Hepatocyte (in vitro differentiated cells): ENCODE data around the gene OR2Z1. TPM values are rescaled to one million over a fixed set of nuclear protein-coding genes. Genes with fewer than 3 reads are reported as not detected.

Experiments
- DNase-seq: peaks from one replicate; pipeline ENCODE4 v3.0.0-alpha.2; 2016; ENCODE audit warnings: low spot score
- H2AFZ ChIP-seq: fragments of 200-600 bp; sonication (generic); 2 replicates; pipeline ENCODE4 v1.6.0; 2016; ENCODE audit warnings: antibody characterized with exemption, mild to moderate bottlenecking
- H3K27ac ChIP-seq: fragments of 200-600 bp; sonication (generic); 2 replicates; pipeline ENCODE4 v1.5.1; 2016; ENCODE audit warnings: mild to moderate bottlenecking
- H3K27me3 ChIP-seq: fragments of 200-600 bp; sonication (generic); 2 replicates; pipeline ENCODE4 v1.6.1; 2016
- H3K36me3 ChIP-seq: fragments of 200-600 bp; sonication (generic); replicated peaks from 2 replicates; pipeline ENCODE4 v1.5.1; 2016; ENCODE audit warnings: low read depth; ENCODE audit not compliant: insufficient read depth
- H3K4me1 ChIP-seq: fragments of 200-600 bp; sonication (generic); 2 replicates; pipeline ENCODE4 v1.5.1; 2016; ENCODE audit warnings: mild to moderate bottlenecking, moderate library complexity; ENCODE audit not compliant: insufficient read depth
- H3K4me2 ChIP-seq: fragments of 200-600 bp; sonication (generic); 2 replicates; pipeline ENCODE4 v1.6.0; 2016
- H3K4me3 ChIP-seq: fragments of 200-600 bp; sonication (generic); 2 replicates; pipeline ENCODE4 v1.5.1; 2016; ENCODE audit warnings: mild to moderate bottlenecking
- H3K79me2 ChIP-seq: fragments of 200-600 bp; sonication (generic); 2 replicates; pipeline ENCODE4 v1.6.0; 2017; ENCODE audit warnings: mild to moderate bottlenecking
- H3K9me2 ChIP-seq: fragments of 200-600 bp; sonication (generic); replicated peaks from 2 replicates; pipeline ENCODE4 v1.6.0; 2017; ENCODE audit warnings: mild to moderate bottlenecking; ENCODE audit not compliant: insufficient read depth
- H3K9me3 ChIP-seq: fragments of 200-600 bp; sonication (generic); 2 replicates; pipeline ENCODE4 v1.5.1; 2016; ENCODE audit warnings: low read depth, mild to moderate bottlenecking
- H4K20me1 ChIP-seq: fragments of 200-600 bp; sonication (generic); 2 replicates; pipeline ENCODE4 v1.6.0; 2016; ENCODE audit warnings: mild to moderate bottlenecking; ENCODE audit not compliant: insufficient read depth, poor library complexity, severe bottlenecking
- EZH2 ChIP-seq: fragments of 200-600 bp; sonication (generic); IDR thresholded peaks from 2 replicates; pipeline ENCODE4 v1.6.1; 2016; ENCODE audit warnings: antibody characterized with exemption, mild to moderate bottlenecking, borderline replicate concordance
- EZH2phosphoT487 ChIP-seq: fragments of 200-600 bp; sonication (generic); IDR thresholded peaks from one replicate; pipeline ENCODE4 v1.6.1; 2018; ENCODE audit warnings: antibody characterized with exemption, mild to moderate bottlenecking, low read depth, moderate library complexity; ENCODE audit not compliant: unreplicated experiment, severe bottlenecking
- WGBS: methylation state at CpG from one replicate; pipeline ENCODE4 v1.1.6; 2016; ENCODE audit warnings: low lambda C conversion rate; ENCODE audit errors: missing lambda C conversion rate; 5-methylcytosine and 5-hydroxymethylcytosine counted together
- polyA plus RNA-seq: library from polyadenylated mRNA; unstranded; fragments of >200 nt; fragmentation: Nextera tagmentation; extraction: Ambion mirVana; gene quantifications from 2 replicates; pipeline ENCODE4 v1.2.1, GENCODE V29; 2016
- total RNA-seq: library from RNA; depleted of rRNA; stranded (reverse); fragments of >200 nt; gene quantifications from 2 replicates; pipeline ENCODE4 v1.2.3, GENCODE V29; 2014
- TF ChIP-seq, protein P1 (sequence below): fragments of 200-600 bp; sonication (generic); IDR thresholded peaks from 2 replicates; pipeline ENCODE4 v1.5.1; 2016; ENCODE audit warnings: antibody characterized with exemption, mild to moderate bottlenecking; ENCODE audit not compliant: poor library complexity

OR2Z1 gene
- total and polyA plus RNA-seq, 2 experiments from 2014 or later, result not detected

DNA sequence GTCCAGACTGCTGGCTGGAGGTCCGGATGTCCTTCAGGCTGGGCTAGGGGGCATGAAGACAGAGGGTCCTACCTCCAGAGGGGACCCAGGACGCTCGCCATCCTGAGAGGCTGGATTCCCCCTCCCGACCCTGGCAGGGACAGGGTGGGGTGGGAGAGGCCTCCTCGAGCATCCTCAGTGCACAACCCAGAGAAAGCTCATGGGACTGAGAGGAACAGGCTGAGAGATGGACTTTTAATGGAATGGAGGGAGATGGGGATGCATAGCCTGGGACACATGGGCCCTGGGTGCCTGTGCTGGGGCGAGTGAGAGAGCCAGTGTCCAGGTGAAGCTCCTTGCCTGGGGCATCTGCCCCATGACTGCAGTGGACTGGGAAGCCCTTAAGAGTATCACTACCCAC lies 25.9 kb upstream of the OR2Z1 start:
- no peaks in the 10 kb centered on the region for H3K79me2 ChIP-seq
- no peaks in the 10 kb centered on the region for H3K4me1 ChIP-seq
- H3K4me2 ChIP-seq, result no peak overlapping the region
- H3K27ac ChIP-seq, result no peak overlapping the region
- no peak overlapping the region for H3K4me3 ChIP-seq
- H3K9me2 ChIP-seq, result no peaks in the 10 kb centered on the region
- TF ChIP-seq, protein P1, sequence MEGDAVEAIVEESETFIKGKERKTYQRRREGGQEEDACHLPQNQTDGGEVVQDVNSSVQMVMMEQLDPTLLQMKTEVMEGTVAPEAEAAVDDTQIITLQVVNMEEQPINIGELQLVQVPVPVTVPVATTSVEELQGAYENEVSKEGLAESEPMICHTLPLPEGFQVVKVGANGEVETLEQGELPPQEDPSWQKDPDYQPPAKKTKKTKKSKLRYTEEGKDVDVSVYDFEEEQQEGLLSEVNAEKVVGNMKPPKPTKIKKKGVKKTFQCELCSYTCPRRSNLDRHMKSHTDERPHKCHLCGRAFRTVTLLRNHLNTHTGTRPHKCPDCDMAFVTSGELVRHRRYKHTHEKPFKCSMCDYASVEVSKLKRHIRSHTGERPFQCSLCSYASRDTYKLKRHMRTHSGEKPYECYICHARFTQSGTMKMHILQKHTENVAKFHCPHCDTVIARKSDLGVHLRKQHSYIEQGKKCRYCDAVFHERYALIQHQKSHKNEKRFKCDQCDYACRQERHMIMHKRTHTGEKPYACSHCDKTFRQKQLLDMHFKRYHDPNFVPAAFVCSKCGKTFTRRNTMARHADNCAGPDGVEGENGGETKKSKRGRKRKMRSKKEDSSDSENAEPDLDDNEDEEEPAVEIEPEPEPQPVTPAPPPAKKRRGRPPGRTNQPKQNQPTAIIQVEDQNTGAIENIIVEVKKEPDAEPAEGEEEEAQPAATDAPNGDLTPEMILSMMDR, result no peak
- no peak for TF ChIP-seq EZH2
- TF ChIP-seq EZH2phosphoT487, result no peak
- H4K20me1 ChIP-seq, result no peaks in the 10 kb centered on the region
- no peaks in the 10 kb centered on the region for H3K9me3 ChIP-seq
- no peaks in the 10 kb centered on the region for H3K27me3 ChIP-seq
- no peak overlapping the region for H2AFZ ChIP-seq
- no peaks in the 10 kb centered on the region for H3K36me3 ChIP-seq
- WGBS, result 70% methylated on average over 6 of the region's 6 CpGs
- no peak for DNase-seq

DNA sequence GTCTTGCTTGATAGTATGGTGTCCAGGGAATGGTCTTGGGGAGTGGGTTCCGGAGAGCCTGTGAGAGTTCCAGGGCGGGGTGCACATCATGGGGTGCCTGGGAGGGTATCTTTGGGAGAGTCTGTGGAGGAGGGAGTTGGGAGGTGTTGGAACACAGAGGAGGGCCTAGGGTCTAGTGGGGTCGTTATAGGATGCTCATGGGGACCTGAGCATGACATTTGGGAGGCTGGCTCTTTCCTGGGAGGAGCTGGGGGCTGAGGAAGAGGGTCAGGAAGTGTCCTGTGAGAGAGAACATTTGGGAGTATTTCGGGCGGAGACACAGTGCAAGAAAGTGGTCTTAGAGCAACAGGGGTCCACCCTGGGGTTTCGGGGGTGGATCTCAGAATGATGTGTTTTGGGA lies 25.5 kb upstream of the OR2Z1 start:
- Histone ChIP-seq H4K20me1 (no peaks in the 10 kb centered on the region), H3K79me2 (no peaks in the 10 kb centered on the region), H2AFZ (no peak overlapping the region), H3K4me1 (no peaks in the 10 kb centered on the region), H3K4me2 (no peak overlapping the region), H3K9me2 (no peaks in the 10 kb centered on the region), H3K9me3 (no peaks in the 10 kb centered on the region), H3K27me3 (no peaks in the 10 kb centered on the region), H3K27ac (no peak overlapping the region), H3K36me3 (no peaks in the 10 kb centered on the region), H3K4me3 (no peak overlapping the region)
- 68% methylated on average over 6 of the region's 6 CpGs for WGBS
- no peak for DNase-seq
- TF ChIP-seq EZH2 (no peak), EZH2phosphoT487 (no peak)
- TF ChIP-seq, protein P1, result no peak

DNA sequence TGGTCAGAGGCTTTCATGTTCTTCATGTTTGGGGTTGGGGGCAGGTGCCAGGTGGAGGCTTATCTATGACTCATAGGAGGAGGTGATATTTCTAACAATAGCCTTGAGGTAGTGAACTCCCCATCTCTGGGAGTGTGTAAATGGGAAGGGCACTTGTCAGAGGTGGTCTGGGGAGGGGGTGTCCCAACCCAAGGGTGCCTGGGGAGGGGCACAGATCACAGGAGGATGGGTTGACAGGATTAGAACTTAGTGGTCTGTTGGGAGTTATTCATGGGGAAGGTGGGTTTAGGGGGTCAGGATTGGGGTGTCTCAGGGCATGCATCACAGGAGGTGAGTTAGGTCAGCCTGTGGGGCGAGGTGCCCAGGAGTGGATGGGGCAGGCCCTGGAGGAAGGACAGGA lies 24.4 kb upstream of the OR2Z1 start:
- H3K9me2 ChIP-seq, result no peaks in the 10 kb centered on the region
- H3K79me2 ChIP-seq, result no peaks in the 10 kb centered on the region
- no peak overlapping the region for H3K27ac ChIP-seq
- no peak overlapping the region for H3K4me3 ChIP-seq
- H3K36me3 ChIP-seq, result no peaks in the 10 kb centered on the region
- no peaks in the 10 kb centered on the region for H4K20me1 ChIP-seq
- no peak for DNase-seq
- no peak overlapping the region for H3K4me2 ChIP-seq
- H3K4me1 ChIP-seq, result no peaks in the 10 kb centered on the region
- no peaks in the 10 kb centered on the region for H3K9me3 ChIP-seq
- TF ChIP-seq EZH2phosphoT487, result no peak
- TF ChIP-seq, protein P1, result no peak
- TF ChIP-seq EZH2, result no peak
- WGBS, result no CpG with 5 or more reads among the region's 1 CpG
- no peaks in the 10 kb centered on the region for H3K27me3 ChIP-seq
- H2AFZ ChIP-seq, result no peak overlapping the region
